ENCODE data around the gene C1orf21.

C1orf21 gene

GRCh38 chr1:184635980-184636431, 249.2 kb downstream of the C1orf21 start:
- DNase-seq (ENCODE audit: low read depth) = no peak
- H3K4me3 ChIP-seq (replicated peaks; ENCODE audit: low read depth, low read length) = no peak overlapping the region
- no peak for TF ChIP-seq CTCF (IDR thresholded peaks at IDR 0.05; ENCODE audit: low read length, missing control alignments)

GRCh38 chr1:184637664-184638240, 250.9 kb downstream of the C1orf21 start:
- no peak for TF ChIP-seq CTCF (IDR thresholded peaks at IDR 0.05; ENCODE audit: low read length, missing control alignments)
- peak; percentile 20 for DNase-seq (ENCODE audit: low read depth)
- no peak overlapping the region for H3K4me3 ChIP-seq (replicated peaks; ENCODE audit: low read depth, low read length)

- no peak for TF ChIP-seq CTCF (IDR thresholded peaks at IDR 0.05; ENCODE audit: low read length, missing control alignments)
- no peak overlapping the region for H3K4me3 ChIP-seq (replicated peaks; ENCODE audit: low read depth, low read length)
- DNase-seq (ENCODE audit: low read depth) = no peak
Observed at GRCh38 chr1:184639205-184639604, 252.4 kb downstream of the C1orf21 start.

- DNase-seq (ENCODE audit: low read depth) = no peak
- TF ChIP-seq CTCF (IDR thresholded peaks at IDR 0.05; ENCODE audit: low read length, missing control alignments) = no peak
- H3K4me3 ChIP-seq (replicated peaks; ENCODE audit: low read depth, low read length) = no peak overlapping the region
Observed at GRCh38 chr1:184640505-184640904, 253.7 kb downstream of the C1orf21 start.

GRCh38 chr1:184641894-184642293, 255.1 kb downstream of the C1orf21 start:
- DNase-seq (ENCODE audit: low read depth) = no peak
- no peak for TF ChIP-seq CTCF (IDR thresholded peaks at IDR 0.05; ENCODE audit: low read length, missing control alignments)
- H3K4me3 ChIP-seq (replicated peaks; ENCODE audit: low read depth, low read length) = no peak overlapping the region

- TF ChIP-seq CTCF (IDR thresholded peaks at IDR 0.05; ENCODE audit: low read length, missing control alignments) = no peak
- H3K4me3 ChIP-seq (replicated peaks; ENCODE audit: low read depth, low read length) = no peak overlapping the region
- DNase-seq (ENCODE audit: low read depth) = no peak
Observed at GRCh38 chr1:184643661-184644060, 256.8 kb downstream of the C1orf21 start.

- H3K4me3 ChIP-seq (replicated peaks; ENCODE audit: low read depth, low read length) = no peak overlapping the region
- TF ChIP-seq CTCF (IDR thresholded peaks at IDR 0.05; ENCODE audit: low read length, missing control alignments) = no peak
- DNase-seq (ENCODE audit: low read depth) = no peak
Observed at GRCh38 chr1:184644771-184645170, 257.9 kb downstream of the C1orf21 start.
